RPMI7951 (cell line): ENCODE results near the gene VPS35L. TPM values are rescaled to one million over a fixed set of nuclear protein-coding genes. Genes with fewer than 3 reads are reported as not detected.
"Not testable (repeated sequence)": the region's sequence is repeated elsewhere in the genome, so short reads cannot be mapped to it uniquely, and the experiment has no call there.

ENCODE experiments used
- DNase-seq: peaks from one replicate; pipeline ENCODE4 v3.0.0-alpha.2; 2012; ENCODE audit warnings: low read depth
- total RNA-seq: library from RNA; depleted of rRNA; stranded (reverse); fragments of >200 nt; shearing (Covaris generic); gene quantifications from 2 replicates; pipeline ENCODE4 v1.2.3, GENCODE V29; 2014

VPS35L gene
- total RNA-seq, 1 experiment from 2014 or later, result 29.9 TPM

GRCh38 chr16:19710991-19711545 is 155.6 kb downstream of the VPS35L start:
- DNase-seq, result no peak

DNA sequence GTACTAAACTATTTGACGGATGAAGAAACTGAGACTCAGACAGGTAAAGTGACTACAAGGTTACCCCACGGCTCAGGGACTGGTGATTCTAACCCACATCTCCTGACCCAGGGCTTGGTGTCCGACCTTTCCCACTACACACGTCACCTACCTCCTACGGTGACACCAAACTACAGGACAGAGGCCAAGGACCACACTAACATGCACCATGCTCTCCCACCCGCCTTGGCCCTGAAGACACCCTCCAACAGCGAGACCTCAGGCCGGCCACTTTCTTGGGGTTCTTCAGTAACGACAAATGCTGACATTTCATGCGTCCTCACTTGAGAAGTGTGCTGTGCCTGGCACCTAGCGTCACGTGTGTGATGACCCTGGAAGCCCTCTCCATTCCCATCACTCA is 156.1 kb downstream of the VPS35L start:
- no peak for DNase-seq

DNA sequence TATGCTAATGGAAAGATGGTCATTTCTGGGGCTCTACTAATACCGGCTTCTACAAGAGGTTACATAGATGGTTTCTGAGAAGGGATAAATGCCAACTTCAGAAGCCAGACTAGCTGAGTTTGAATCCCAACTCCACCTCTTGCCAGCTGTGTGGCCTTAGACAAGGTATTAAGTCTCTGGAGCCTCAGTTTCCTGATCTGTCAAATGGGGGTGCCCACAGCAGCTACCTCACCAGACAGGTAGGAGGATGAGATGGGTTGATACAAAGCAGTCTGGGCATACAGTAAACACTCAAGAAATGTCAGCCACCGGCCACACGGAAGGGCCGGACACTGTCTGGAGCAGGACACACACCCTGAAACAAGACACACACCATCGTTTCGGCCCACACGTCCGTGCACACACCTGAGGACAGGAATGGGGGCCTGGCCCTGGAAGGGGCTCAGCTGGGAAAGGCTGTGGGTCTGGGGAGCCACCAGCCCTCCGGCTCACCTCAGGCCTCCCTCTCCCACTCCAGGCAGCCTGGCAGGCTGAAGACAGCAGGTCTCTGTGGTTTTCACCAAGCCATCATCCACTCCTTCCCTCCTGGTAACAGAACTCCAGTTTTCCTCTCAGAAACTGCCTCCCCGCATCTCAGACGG is 157.0 kb downstream of the VPS35L start:
- DNase-seq, result no peak

DNA sequence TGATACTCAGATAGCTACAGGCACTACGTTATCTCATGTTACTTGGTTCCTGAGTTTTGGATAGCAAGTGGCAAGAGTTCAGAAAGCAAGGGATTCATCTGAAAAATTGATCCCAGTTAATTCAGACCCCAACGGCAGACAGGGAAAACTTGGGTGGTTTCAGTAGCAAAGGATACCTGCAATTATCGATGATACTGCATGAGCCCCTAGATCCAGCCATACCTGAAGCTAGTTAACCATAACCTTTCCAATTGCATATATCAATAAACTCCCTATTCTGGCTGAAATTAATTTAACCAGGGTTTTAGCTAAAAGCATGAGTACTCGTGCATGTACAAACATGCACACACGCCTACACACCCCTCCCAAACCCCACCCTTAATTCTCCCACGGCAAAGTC is 158.2 kb downstream of the VPS35L start:
- no peak for DNase-seq

- DNase-seq, result no peak
These were observed 160.1 kb downstream of the VPS35L start for GRCh38 chr16:19715566-19715965.

DNA sequence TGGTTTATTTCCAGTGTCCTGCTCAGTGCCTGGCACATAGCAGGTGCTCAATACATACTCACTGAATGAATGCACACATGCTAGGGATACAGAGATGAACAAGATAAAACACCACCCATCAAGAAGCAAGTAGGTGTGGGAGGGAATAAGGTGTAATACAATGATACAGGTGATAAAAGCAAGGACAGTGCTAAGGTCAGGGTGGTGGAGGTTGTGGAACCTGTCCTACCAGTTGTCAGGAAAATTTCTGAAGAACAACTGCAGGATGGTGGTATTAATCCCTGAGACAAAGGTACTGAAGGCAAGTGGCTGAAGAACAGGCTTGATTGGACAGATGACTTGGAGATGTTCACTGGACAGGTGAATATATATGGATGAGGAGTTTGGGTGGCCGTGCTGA is 160.7 kb downstream of the VPS35L start:
- DNase-seq, result no peak

DNA sequence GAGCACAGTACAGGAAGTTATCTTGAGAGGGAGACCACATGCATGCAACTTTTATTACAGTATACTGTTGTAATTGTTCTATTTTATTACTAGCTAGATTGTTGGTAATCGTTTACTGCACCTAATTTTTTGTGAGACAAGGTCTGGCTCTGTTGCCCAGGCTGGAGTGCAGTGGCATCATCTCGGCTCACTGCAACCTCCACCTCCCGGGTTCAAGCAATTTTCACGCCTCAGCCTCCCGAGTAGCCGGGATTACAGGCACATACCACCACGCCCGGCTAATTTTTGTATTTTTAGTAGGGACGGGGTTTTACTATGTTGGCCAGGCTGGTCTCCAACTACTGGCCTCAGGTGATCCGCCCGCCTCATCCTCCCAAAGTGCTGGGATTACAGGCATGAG is 161.2 kb downstream of the VPS35L start:
- DNase-seq, result not testable (repeated sequence)

- no peak for DNase-seq
These were observed 161.8 kb downstream of the VPS35L start for GRCh38 chr16:19717314-19717713.

DNA sequence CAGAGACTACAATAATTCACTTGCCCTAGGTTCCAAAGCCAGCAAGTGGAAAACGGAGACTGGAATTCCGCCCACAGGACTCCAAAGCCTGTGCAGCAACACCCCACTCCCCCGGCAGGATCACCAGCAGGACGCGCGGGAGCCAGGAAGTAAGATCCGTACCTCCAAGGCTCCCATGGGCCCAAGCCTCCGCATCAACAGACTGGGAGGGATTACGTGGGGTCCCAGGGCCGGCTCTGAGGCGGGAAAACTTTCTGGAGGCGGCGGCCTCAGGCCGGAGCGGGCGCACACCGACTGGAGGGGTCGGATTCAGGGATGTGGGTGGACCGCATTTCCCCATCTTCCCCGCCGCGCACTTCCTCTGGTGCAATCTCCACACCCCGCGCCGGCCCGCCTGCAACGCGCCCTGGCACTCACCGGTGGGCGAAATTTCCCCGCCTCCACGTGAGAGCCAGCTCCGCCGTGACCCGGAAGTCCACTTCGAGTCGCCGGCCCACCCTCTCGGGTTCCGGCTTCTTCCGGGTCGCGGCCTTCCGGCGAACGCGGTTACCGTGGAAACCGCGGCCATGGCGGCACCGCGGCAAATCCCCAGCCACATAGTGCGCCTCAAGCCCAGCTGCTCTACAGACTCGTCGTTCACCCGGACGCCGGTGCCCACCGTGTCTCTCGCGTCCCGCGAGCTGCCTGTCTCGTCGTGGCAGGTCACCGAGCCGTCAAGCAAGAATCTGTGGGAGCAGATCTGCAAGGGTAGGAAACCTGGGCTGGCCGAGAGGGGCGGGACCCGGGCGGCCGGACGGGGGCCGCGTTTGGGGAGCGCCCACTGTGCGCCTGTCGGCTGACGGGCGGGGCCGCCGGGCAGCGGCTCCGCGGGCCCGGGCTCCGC is 162.5 kb downstream of the VPS35L start, which contains the start of the genes IQCK and KNOP1:
IQCK (plus strand) TSS at position 531 of the 883 bp plus-strand sequence; CDS start at position 567, 36 bp downstream.
KNOP1 (minus strand) TSS at position 487 of the 883 bp plus-strand sequence. CDS start 3,192 bp downstream, outside the sequence.
- DNase-seq, result peak; percentile 83

DNA sequence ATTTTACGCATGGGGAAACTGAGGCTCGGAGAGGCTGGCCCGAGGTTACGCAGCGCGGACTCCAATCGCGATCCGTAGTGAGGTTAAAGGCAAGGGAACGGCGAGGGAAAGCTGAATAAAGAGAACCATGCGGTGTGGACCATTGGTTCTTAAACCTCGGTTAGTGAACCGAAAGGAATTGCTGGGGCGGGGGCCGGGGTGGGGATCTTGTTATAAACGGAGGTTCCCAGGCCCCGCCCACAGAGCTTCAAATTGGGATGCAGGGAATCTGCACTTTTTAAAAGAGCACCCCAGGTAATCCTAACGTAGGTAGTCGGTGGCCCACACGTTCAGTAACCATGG is 163.1 kb downstream of the VPS35L start:
- no peak for DNase-seq

DNA sequence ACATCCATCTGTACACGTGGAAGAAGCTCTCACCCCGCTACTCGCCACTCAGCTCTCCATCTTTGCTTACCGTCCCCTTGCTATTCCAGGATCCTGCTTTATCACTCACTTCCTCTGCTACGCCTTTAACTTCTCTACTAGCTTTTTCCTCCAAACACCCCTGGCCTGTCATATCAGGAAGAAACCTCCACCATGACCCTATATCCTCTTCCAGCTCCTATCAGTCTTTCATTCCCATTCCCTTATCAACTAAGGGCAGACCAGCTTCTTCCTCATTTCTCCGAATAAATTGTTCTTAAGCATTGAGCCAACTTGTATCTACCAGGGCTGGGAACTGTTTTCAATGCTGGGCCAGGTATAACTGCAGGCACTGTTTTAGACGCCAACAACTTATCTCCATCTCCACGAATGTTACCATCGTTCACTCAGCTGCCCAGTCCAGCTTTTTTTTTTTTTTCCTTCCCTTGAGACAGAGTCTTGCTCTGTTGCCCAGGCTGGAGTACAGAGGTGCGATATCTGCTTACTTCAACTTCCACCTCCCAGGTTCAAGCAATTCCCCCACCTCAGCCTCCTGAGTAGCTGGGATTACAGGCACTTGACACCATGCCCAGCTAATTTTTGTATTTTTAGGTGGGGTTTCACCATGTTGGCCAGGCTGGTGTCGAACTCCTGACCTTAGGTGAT is 166.9 kb downstream of the VPS35L start:
- no peak for DNase-seq

DNA sequence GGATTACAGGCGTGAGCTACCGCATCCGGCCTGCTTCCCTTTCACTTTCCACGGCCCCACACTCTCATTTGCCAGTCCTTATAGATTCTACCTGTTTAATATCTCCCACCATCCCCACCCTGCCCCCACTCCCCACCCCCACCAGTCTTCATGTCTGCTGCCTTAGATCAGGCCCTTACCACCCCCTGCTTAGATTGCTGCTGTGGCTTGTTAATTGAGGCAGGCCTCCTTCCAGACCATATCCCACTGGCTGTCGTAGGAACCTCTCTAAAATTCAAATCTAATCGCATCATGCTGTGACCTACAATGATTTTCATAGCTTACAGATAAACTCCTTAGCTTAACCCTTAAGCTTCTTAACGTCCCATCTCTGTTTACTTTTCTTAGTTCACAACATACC is 167.5 kb downstream of the VPS35L start:
- DNase-seq, result no peak

DNA sequence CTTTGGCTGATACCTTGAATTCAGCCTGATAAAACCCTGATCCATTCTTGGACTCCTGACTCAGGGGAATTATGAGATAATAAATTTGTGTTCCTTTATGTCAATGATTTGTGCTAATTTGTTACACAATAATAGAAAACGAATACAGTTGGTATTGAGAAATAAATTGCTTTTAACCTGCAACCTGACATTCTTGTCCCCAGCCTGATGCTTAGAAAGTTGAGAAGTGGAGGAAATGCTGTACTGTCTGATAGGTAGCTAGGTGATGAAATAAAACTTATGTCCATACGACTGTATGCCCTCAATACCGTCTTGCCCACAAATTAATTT is 173.1 kb downstream of the VPS35L start:
- DNase-seq, result no peak

DNA sequence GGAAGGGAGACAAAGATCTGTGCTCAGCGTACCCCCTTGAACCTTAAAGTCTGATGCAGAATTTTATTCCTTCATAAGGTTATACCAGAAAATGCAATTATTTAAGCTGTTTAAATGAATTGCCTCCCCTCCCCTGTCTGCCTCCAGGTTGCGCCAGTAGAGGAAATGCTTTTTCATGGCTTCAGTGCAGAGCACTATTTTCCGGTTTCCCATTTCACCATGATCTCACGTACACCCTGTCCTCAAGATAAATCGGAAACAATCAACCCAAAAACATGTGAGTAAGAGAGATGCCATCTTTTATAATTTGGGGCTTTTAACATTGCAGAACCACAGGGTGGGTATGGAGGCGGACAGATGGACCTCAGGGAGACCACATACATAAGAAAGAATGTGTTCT is 178.0 kb downstream of the VPS35L start:
- DNase-seq, result no peak

DNA sequence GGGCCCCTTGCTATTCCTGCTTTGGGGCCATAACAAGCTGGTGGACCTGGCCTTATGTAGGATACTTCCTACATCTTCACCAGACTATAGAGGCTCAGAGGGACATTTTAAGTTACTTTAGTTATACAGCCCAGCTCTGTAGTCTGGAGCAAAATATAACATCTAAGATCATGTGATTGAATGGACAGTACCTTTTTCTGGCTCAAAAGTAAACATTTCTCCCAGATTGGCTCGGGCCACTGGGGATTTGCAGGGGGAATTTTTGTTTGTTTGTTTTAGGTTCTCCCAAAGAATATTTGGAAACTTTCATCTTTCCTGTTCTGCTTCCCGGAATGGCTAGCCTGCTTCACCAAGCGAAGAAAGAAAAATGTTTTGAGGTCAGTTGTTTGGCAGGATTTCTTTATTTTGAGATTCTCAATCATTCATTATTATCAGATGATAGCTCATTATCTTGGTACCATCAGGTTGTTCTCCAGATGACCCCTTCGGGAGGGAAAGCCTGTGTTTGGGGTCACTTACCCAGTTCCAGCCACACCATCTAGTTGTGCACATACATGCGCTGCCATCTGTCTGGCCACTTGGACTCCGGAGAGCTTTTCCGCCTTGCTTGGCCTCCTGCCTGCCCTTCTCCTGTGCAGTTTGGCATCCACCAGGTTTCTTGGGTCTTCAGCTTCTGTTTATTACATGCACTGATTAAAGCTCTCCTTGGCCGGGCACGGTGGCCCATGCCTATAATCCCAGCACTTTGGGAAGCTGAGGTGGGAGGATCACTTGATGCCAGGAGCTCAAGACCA is 179.8 kb downstream of the VPS35L start:
- no peak for DNase-seq

GRCh38 chr16:19737306-19738038 is 182.0 kb downstream of the VPS35L start:
- no peak for DNase-seq

- DNase-seq, result no peak
These were observed 185.9 kb downstream of the VPS35L start for GRCh38 chr16:19741354-19741753.

DNA sequence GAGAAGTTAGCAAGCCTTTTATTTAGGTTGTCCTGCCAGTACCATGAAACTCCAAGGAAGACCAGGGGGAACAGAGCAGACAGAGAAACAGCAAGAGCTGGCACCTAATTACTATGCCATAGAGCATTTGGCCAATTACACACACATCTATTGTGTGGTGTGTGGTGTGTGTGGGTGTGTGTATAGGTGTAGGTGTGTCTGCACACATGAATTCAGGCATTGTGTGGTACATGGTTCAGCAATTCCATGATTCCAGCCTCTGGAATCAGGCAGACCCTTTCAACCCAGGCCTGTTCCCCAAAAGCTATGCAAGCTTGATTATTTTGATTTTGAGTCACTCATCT is 188.3 kb downstream of the VPS35L start:
- no peak for DNase-seq

DNA sequence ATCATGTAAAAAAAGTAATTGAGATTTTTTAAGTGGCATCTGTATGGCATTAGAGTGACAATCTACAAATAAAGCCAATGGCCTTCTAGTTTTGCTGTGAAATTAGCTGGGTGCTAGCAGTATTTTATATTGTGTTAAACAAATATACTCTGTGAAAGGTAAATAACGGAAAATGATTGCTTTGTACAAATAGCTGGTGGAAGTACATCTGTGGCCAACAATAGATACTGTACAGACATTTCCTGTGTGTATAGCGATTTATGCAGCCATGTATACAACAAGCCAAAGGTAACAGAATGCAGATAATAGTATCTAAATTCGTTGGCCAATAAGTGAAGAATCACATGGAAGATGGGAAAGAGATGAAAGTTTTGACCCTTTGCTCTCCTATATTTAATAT is 189.2 kb downstream of the VPS35L start:
- DNase-seq, result no peak

DNA sequence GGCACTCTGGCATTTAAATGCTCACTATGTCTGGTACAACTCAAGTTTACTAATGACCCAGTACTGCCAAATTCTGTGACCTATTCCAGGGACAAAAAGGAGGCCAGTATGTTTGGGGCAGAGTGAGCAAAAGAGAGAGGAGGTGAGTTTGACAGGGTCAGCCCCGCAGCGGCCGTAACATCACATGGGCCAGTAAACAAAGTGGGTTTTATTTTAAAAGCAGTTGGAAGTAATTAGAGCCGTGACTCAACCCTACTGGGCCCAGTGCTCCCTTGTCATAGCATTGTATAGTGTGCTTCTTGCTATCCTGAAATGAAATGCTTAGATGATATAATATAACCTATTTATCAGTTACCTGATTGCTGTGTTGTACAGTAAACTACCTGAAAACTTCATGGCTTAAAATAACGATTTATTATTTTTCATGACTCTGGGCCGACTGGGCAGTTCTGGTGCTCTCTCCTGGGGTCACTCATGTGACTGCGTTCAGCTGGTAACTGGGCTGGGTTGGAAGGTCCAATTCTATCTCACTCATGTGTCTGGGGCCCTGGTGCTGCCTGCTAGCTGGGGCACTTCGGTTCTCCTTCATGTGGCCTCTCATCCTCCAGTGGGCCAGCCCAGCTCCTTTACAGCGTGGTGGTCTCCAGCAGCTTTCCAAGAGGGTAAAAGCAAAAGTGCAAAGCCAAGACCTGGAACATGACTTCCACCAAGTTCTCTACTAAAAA is 189.9 kb downstream of the VPS35L start:
- peak; percentile 64 for DNase-seq
